HFFc6 (cell line): ENCODE results near the gene CNST. TPM values are rescaled to one million over a fixed set of nuclear protein-coding genes. Genes with fewer than 3 reads are reported as not detected.
A peak's percentile ranks its signal among the peaks of the same experiment; 100 is the strongest.
"Not testable (repeated sequence)": the region's sequence is repeated elsewhere in the genome, so short reads cannot be mapped to it uniquely, and the experiment has no call there.

Source experiments
- DNase-seq: peaks from one replicate; pipeline ENCODE4 v3.0.0-alpha.2; 2018
- H3K27ac Mint-ChIP-seq: 2 replicates; pipeline ENCODE4 v1.8.0; 2020; ENCODE audit warnings: mild to moderate bottlenecking, mixed read lengths
- H3K27me3 Mint-ChIP-seq: 2 replicates; pipeline ENCODE4 v1.8.0; 2021; ENCODE audit warnings: mild to moderate bottlenecking, moderate library complexity, mixed read lengths; ENCODE audit not compliant: insufficient read depth
- H3K36me3 Mint-ChIP-seq: 2 replicates; pipeline ENCODE4 v1.8.0; 2021; ENCODE audit warnings: low read depth, mixed read lengths
- H3K4me1 Mint-ChIP-seq: 2 replicates; pipeline ENCODE4 v1.8.0; 2020; ENCODE audit warnings: low read depth, mixed read lengths
- H3K4me3 Mint-ChIP-seq: 2 replicates; pipeline ENCODE4 v1.8.0; 2020; ENCODE audit warnings: mild to moderate bottlenecking, moderate library complexity, mixed read lengths
- H3K9me3 Mint-ChIP-seq: 2 replicates; pipeline ENCODE4 v1.8.0; 2020; ENCODE audit warnings: mild to moderate bottlenecking, mixed read lengths
- CTCF ChIP-seq: fragments of 200-600 bp; sonication (generic); IDR thresholded peaks from 2 replicates; pipeline ENCODE4 v1.5.0; 2021; ENCODE audit warnings: antibody characterized with exemption, mild to moderate bottlenecking
- total RNA-seq, 6 experiments: library from RNA; stranded (reverse); fragmentation: NEBNext Ultra II Directional; extraction: Animal tissue kit (Norgen Biotek cat#: 25700); gene quantifications; 2 replicates in 1 of 6; 3 replicates in 5 of 6; pipeline ENCODE4 v1.2.3, GENCODE V29; 2021

Gene CNST
- total RNA-seq, 6 experiments from 2014 or later = 56.4 to 67.9 (median 59.6) TPM

GRCh38 chr1:246567646-246568235 is 1.5 kb downstream of the CNST start:
- peak overlapping the region; percentile 95 for H3K27ac Mint-ChIP-seq

GRCh38 chr1:246569248-246570238 is 3.3 kb downstream of the CNST start:
- Mint-ChIP-seq H3K4me3 (peak overlapping the region; percentile 85), H3K4me1 (peaks cover 41% of the 10 kb centered on the region), H3K9me3 (peaks cover 12% of the 10 kb centered on the region), H3K27me3 (peaks cover 3% of the 10 kb centered on the region), H3K36me3 (peaks cover 48% of the 10 kb centered on the region), H3K27ac (peak overlapping the region; percentile 68)
- DNase-seq = no peak
- no peak for TF ChIP-seq CTCF

More at GRCh38 chr1:246567646-246568235, 1.5 kb downstream of the CNST start:
- peaks cover 39% of the 10 kb centered on the region for H3K4me1 Mint-ChIP-seq
- peaks cover 3% of the 10 kb centered on the region for H3K27me3 Mint-ChIP-seq
- peak overlapping the region; percentile 99 for H3K4me3 Mint-ChIP-seq
- peaks cover 48% of the 10 kb centered on the region for H3K36me3 Mint-ChIP-seq
- no peak for DNase-seq
- H3K9me3 Mint-ChIP-seq = peaks cover 12% of the 10 kb centered on the region
- TF ChIP-seq CTCF = no peak

GRCh38 chr1:246571309-246571708 is 5.1 kb downstream of the CNST start:
- peaks cover 44% of the 10 kb centered on the region for H3K36me3 Mint-ChIP-seq
- not testable (repeated sequence) for H3K9me3 Mint-ChIP-seq, DNase-seq, H3K27me3 Mint-ChIP-seq, H3K4me3 Mint-ChIP-seq
- H3K4me1 Mint-ChIP-seq = peaks cover 34% of the 10 kb centered on the region
- peak overlapping the region; percentile 7 for H3K27ac Mint-ChIP-seq

- peaks cover 40% of the 10 kb centered on the region for H3K4me1 Mint-ChIP-seq
Measured at GRCh38 chr1:246571953-246572352, 5.7 kb downstream of the CNST start.

GRCh38 chr1:246572785-246573184 is 6.5 kb downstream of the CNST start:
- TF ChIP-seq CTCF = no peak
- H3K9me3 Mint-ChIP-seq = no peaks in the 10 kb centered on the region
- DNase-seq = no peak
- peaks cover 39% of the 10 kb centered on the region for H3K36me3 Mint-ChIP-seq
- no peak overlapping the region for H3K4me3 Mint-ChIP-seq
- H3K4me1 Mint-ChIP-seq = peaks cover 46% of the 10 kb centered on the region
- H3K27me3 Mint-ChIP-seq = peaks cover 1% of the 10 kb centered on the region; the same call in 1 of the 2 replicates
- H3K27ac Mint-ChIP-seq = peak overlapping the region; percentile 31; the same call in 1 of the 2 replicates

More at GRCh38 chr1:246571953-246572352, 5.7 kb downstream of the CNST start:
- Mint-ChIP-seq H3K36me3 (peaks cover 42% of the 10 kb centered on the region), H3K27ac (no peak overlapping the region), H3K4me3 (no peak overlapping the region), H3K27me3 (peaks cover 1% of the 10 kb centered on the region; the same call in 1 of the 2 replicates), H3K9me3 (no peaks in the 10 kb centered on the region)
- no peak for DNase-seq
- TF ChIP-seq CTCF = no peak
